Endothelial cell of umbilical vein (primary cell): ENCODE results near the gene UBE3A. TPM values are rescaled to one million over a fixed set of nuclear protein-coding genes. Genes with fewer than 3 reads are reported as not detected.

ENCODE experiments used
- BruUV-seq: library from RNA; stranded (reverse); fragments of 400-500 nt; replicated peaks from 2 replicates; lab custom pipeline; 2021; lab: Mats Ljungman, UMichigan
- CTCF ChIA-PET: fragments of 300-600, 350-600 bp; sonication (Branson Sonifier 250); formaldehyde crosslinking; loops from one replicate; lab custom pipeline; 2021; ENCODE audit warnings: antibody characterized with exemption, inconsistent platforms; lab: Charles Lee
- POLR2A ChIA-PET: fragments of 300-600, 350-600 bp; sonication (Branson Sonifier 250); formaldehyde crosslinking; loops from one replicate; lab custom pipeline; 2021; ENCODE audit warnings: antibody characterized with exemption, inconsistent platforms; lab: Charles Lee
- DNase-seq: peaks from one replicate; pipeline ENCODE4 v3.0.0-alpha.2; 2011; ENCODE audit warnings: low read depth, low spot score
- FAIRE-seq: peaks from 2 replicates; lab custom pipeline; 2011; peaks lifted over from hg19 to GRCh38; lab: Jason Lieb, UNC
- H2AFZ ChIP-seq: 2 replicates; pipeline ENCODE4 v1.6.0; 2012; ENCODE audit warnings: low read depth, low read length, control low read depth, inconsistent platforms
- H3K27ac ChIP-seq: 2 replicates; pipeline ENCODE4 v1.5.1; 2011; ENCODE audit warnings: low read depth, mild to moderate bottlenecking, control low read depth, low read length, moderate library complexity; ENCODE audit not compliant: insufficient read depth
- H3K27me3 ChIP-seq, 2 experiments: 2 replicates each; pipeline versions ENCODE4 v1.6.0 to v1.6.1; 2011; ENCODE audit warnings: low read length in 2 of 2, mixed read lengths in 1 of 2; ENCODE audit not compliant: control insufficient read depth in 2 of 2, insufficient read depth in 2 of 2
- H3K36me3 ChIP-seq, 2 experiments: 2 replicates in 1 of 2; 3 replicates in 1 of 2; pipeline ENCODE4 v1.5.1; 2011; ENCODE audit warnings: low read length in 2 of 2, mild to moderate bottlenecking in 1 of 2, moderate library complexity in 1 of 2; ENCODE audit not compliant: control insufficient read depth in 2 of 2, insufficient read depth in 2 of 2; ENCODE audit errors: extremely low read depth in 1 of 2
- H3K4me1 ChIP-seq: 3 replicates; pipeline ENCODE4 v1.5.1; 2011; ENCODE audit warnings: mild to moderate bottlenecking, low read length; ENCODE audit not compliant: control insufficient read depth, insufficient read depth; ENCODE audit errors: extremely low read depth
- H3K4me2 ChIP-seq: 2 replicates; pipeline ENCODE4 v1.6.1; 2011; ENCODE audit warnings: low read length, control low read depth, mixed read lengths; ENCODE audit not compliant: insufficient read depth
- H3K4me3 ChIP-seq, 3 experiments: fragments of 200-600 bp in 1 of 3; sonication (generic), shearing (Covaris generic) in 1 of 3; replicated peaks in 1 of 3; 2 replicates each; pipeline ENCODE4 v1.5.1; 2011 to 2016; ENCODE audit warnings: control low read depth in 3 of 3, low read length in 3 of 3, mild to moderate bottlenecking in 2 of 3, inconsistent platforms in 1 of 3, low read depth in 1 of 3, moderate library complexity in 1 of 3; ENCODE audit not compliant: insufficient read depth in 1 of 3
- H3K79me2 ChIP-seq: 2 replicates; pipeline ENCODE4 v1.6.0; 2012; ENCODE audit warnings: low read length, inconsistent platforms; ENCODE audit not compliant: control insufficient read depth, insufficient read depth
- H3K9ac ChIP-seq: replicated peaks from 2 replicates; pipeline ENCODE3; 2011; ENCODE audit warnings: low read length, control low read depth; ENCODE audit not compliant: insufficient read depth; ENCODE audit errors: extremely low read depth
- H3K9me1 ChIP-seq: replicated peaks from 3 replicates; pipeline ENCODE4 v1.6.0; 2011; ENCODE audit warnings: mild to moderate bottlenecking, low read length; ENCODE audit not compliant: control insufficient read depth, insufficient read depth; ENCODE audit errors: extremely low read depth
- H3K9me3 ChIP-seq: replicated peaks from 2 replicates; pipeline ENCODE4 v1.5.1; 2012; ENCODE audit warnings: low read length, inconsistent platforms; ENCODE audit not compliant: control insufficient read depth, insufficient read depth
- H4K20me1 ChIP-seq: replicated peaks from 2 replicates; pipeline ENCODE3; 2011; ENCODE audit warnings: mild to moderate bottlenecking, low read length; ENCODE audit not compliant: control insufficient read depth, insufficient read depth; ENCODE audit errors: extremely low read depth
- EZH2 ChIP-seq: IDR thresholded peaks from 2 replicates; pipeline ENCODE4 v1.6.1; 2012; ENCODE audit warnings: borderline replicate concordance, low read depth, mild to moderate bottlenecking, moderate library complexity, low read length, inconsistent platforms; ENCODE audit not compliant: severe bottlenecking
- FOS ChIP-seq: IDR thresholded peaks from 2 replicates; pipeline ENCODE4 v1.6.1; 2011; ENCODE audit warnings: mild to moderate bottlenecking, low read length, moderate library complexity, borderline replicate concordance; ENCODE audit not compliant: insufficient read depth
- GATA2 ChIP-seq: IDR thresholded peaks from 2 replicates; pipeline ENCODE4 v1.7.0; 2011; ENCODE audit warnings: low read depth, mild to moderate bottlenecking, moderate library complexity, mixed read lengths, low read length; ENCODE audit not compliant: insufficient read length, insufficient read depth
- JUN ChIP-seq: IDR thresholded peaks from 2 replicates; pipeline ENCODE4 v1.6.1; 2011; ENCODE audit warnings: borderline replicate concordance, low read depth; ENCODE audit not compliant: insufficient read length, insufficient read depth
- MYC ChIP-seq: IDR thresholded peaks from one replicate; pipeline ENCODE4 v1.6.1; 2011; ENCODE audit warnings: mild to moderate bottlenecking, low read depth, low read length
- POLR2A ChIP-seq: IDR thresholded peaks from 2 replicates; pipeline ENCODE4 v1.6.1; 2012; ENCODE audit warnings: low read depth, mild to moderate bottlenecking, control low read depth, low read length
- POLR2AphosphoS5 ChIP-seq: IDR thresholded peaks from 2 replicates; pipeline ENCODE4 v1.6.1; 2012; ENCODE audit warnings: low read depth, mild to moderate bottlenecking, control low read depth, low read length, moderate library complexity; ENCODE audit not compliant: insufficient read depth
- dilution Hi-C: fragments of 300-500 bp; cut with MboI; formaldehyde crosslinking; loops from one replicate; pipeline ENCODE4 v1.15.0; 2019; ENCODE audit warnings: low sequenced_read_pairs; ENCODE audit not compliant: extremely low pct_ligation_motif_present
- intact Hi-C: fragments of 100-400 bp; cut with micrococcal nuclease; formaldehyde crosslinking; loops from one replicate; pipeline ENCODE4 v1.10.0; 2022
- polyA plus RNA-seq, 4 experiments: library from polyadenylated mRNA; depleted of rRNA in 3 of 4; stranded (reverse) in 3 of 4; unstranded in 1 of 4; fragments of >200 nt; gene quantifications; 2 replicates each; pipeline versions ENCODE4 v1.2.1 to v1.2.3, GENCODE V29; 2011 to 2012; ENCODE audit warnings: missing spikeins in 1 of 4
- total RNA-seq: library from RNA; stranded (reverse); gene quantifications from 2 replicates; pipeline ENCODE4 v1.2.3, GENCODE V29; 2021
- TF ChIP-seq, protein P1 (sequence below): IDR thresholded peaks from 2 replicates; pipeline ENCODE4 v1.6.1; 2011; ENCODE audit not compliant: insufficient read depth, insufficient read length
- TF ChIP-seq, protein P2 (sequence below), 2 donors: IDR thresholded peaks; 1 replicate in 1 of 2; 2 replicates in 1 of 2; pipeline ENCODE4 v1.5.1; 2011; ENCODE audit warnings: low read length in 2 of 2, mild to moderate bottlenecking in 2 of 2, moderate library complexity in 2 of 2, control low read depth in 1 of 2, inconsistent platforms in 1 of 2, low read depth in 1 of 2; ENCODE audit not compliant: insufficient read depth in 1 of 2; ENCODE audit errors: extremely low read depth in 1 of 2

UBE3A gene
- total and polyA plus RNA-seq, 2 donors (not counting 3 experiments of a cell fraction or from before 2014, with no cell fraction given), result 8.5 to 69.3 TPM

DNA sequence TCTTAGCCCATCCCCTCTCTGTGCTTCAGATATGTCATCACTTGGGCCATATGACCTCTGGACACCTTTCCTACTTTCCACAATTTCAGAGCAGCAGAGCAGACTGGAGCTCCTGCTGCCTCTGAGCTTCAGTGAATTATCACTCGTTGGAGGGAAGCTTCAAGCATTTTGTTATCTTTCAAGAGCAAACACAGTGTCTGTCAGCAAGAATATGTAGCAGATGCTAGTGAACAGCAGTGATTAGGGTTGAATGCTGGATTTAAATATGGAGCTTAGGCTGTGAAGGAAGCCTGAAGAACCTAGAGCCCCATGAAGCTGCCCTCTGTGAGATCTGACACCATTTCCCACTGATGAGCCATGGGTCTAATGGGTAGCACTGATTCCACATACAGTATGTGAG lies 115.4 kb downstream of the UBE3A start:
- intact Hi-C loops, result no loop called here
- ChIA-PET POLR2A (no interaction called here), CTCF (no interaction called here)

More for the DNA sequence above, 115.4 kb downstream of the UBE3A start:
- no TSS peak for BruUV-seq
- TF ChIP-seq POLR2AphosphoS5 (no peak), POLR2A (no peak), EZH2 (no peak), MYC (no peak), JUN (no peak), GATA2 (no peak), FOS (no peak)
- TF ChIP-seq, protein P1, sequence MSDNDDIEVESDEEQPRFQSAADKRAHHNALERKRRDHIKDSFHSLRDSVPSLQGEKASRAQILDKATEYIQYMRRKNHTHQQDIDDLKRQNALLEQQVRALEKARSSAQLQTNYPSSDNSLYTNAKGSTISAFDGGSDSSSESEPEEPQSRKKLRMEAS, result no peak
- TF ChIP-seq, protein P2, sequence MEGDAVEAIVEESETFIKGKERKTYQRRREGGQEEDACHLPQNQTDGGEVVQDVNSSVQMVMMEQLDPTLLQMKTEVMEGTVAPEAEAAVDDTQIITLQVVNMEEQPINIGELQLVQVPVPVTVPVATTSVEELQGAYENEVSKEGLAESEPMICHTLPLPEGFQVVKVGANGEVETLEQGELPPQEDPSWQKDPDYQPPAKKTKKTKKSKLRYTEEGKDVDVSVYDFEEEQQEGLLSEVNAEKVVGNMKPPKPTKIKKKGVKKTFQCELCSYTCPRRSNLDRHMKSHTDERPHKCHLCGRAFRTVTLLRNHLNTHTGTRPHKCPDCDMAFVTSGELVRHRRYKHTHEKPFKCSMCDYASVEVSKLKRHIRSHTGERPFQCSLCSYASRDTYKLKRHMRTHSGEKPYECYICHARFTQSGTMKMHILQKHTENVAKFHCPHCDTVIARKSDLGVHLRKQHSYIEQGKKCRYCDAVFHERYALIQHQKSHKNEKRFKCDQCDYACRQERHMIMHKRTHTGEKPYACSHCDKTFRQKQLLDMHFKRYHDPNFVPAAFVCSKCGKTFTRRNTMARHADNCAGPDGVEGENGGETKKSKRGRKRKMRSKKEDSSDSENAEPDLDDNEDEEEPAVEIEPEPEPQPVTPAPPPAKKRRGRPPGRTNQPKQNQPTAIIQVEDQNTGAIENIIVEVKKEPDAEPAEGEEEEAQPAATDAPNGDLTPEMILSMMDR (IDR thresholded peaks at IDR 0.05; ENCODE audit: extremely low read depth in 1 of 2, insufficient read depth in 1 of 2, low read depth in 1 of 2, low read length in 2 of 2), result no peak
- FAIRE-seq (no peak), DNase-seq (no peak)
- H4K20me1 ChIP-seq, result no peaks in the 10 kb centered on the region
- no peak overlapping the region for H3K27ac ChIP-seq
- H2AFZ ChIP-seq, result no peak overlapping the region
- H3K36me3 ChIP-seq, result no peaks in the 10 kb centered on the region
- no peaks in the 10 kb centered on the region for H3K9me3 ChIP-seq
- no peak overlapping the region for H3K4me3 ChIP-seq
- H3K4me2 ChIP-seq, result no peak overlapping the region
- dilution Hi-C loops, result no loop called here
- H3K79me2 ChIP-seq, result no peaks in the 10 kb centered on the region
- no peaks in the 10 kb centered on the region for H3K27me3 ChIP-seq
- no peaks in the 10 kb centered on the region for H3K4me1 ChIP-seq
- H3K9me1 ChIP-seq, result no peaks in the 10 kb centered on the region
- H3K9ac ChIP-seq, result no peak overlapping the region
